Skin epidermis (tissue), 12 donors: ENCODE data around the gene M1AP.
A peak's percentile ranks its signal among the peaks of the same experiment; 100 is the strongest.

Experiments used
- H3K27ac ChIP-seq, 21 experiments: fragments of 200-600 bp; sonication (generic) in 11 of 21; one replicate each; pipeline ENCODE4 v1.5.0; 2020; ENCODE audit warnings: mild to moderate bottlenecking in 3 of 21, inconsistent platforms in 2 of 21, moderate library complexity in 2 of 21
- H3K4me3 ChIP-seq, 7 experiments: fragments of 200-600 bp; sonication (generic) in 2 of 7; one replicate each; pipeline ENCODE4 v1.5.0; 2020; ENCODE audit warnings: inconsistent platforms in 2 of 7, mild to moderate bottlenecking in 2 of 7, moderate library complexity in 1 of 7

M1AP gene

GRCh38 chr2:74512744-74513604 lies 135.2 kb downstream of the M1AP start:
- no peak overlapping the region for H3K4me3 ChIP-seq
- H3K27ac ChIP-seq, result no peak overlapping the region

- H3K4me3 ChIP-seq, result no peak overlapping the region
- no peak overlapping the region for H3K27ac ChIP-seq
These were observed 136.8 kb downstream of the M1AP start for GRCh38 chr2:74511104-74511989.

DNA sequence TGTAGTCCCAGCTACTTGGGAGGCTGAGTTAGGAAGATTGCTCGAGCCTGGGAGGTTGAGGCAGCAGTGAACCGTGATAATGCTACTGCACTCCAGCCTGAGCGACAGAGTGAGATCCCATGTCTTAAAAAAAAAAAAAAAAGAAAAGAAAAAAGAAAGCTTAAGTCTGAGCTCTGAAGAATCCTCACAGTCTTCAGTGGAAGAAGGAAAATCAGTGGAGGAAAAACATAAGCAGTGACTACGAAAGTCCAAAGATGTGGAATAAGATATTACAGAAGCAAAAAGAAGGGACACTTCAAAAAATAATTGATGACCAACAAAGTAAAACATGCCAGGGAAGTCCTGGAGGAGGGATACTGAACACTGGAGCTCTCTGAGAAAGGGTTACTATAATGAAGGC lies 137.9 kb downstream of the M1AP start:
- Histone ChIP-seq H3K27ac (no peak overlapping the region), H3K4me3 (no peak overlapping the region)

- peak overlapping the region in 20 of 21 experiments; percentile 89 to 100 (median 98) for H3K27ac ChIP-seq
- peak overlapping the region; percentile 58 to 90 (median 67) for H3K4me3 ChIP-seq
These were observed 140.1 kb downstream of the M1AP start for GRCh38 chr2:74507926-74508520.
